SK-N-MC (cell line): ENCODE data around the gene HIP1.

Experiments used
- EZH2 ChIP-seq: fragments of 200-600 bp; sonication (generic); IDR thresholded peaks from one replicate; pipeline ENCODE4 v1.6.1; 2017; ENCODE audit warnings: antibody characterized with exemption
- POLR2AphosphoS5 ChIP-seq: IDR thresholded peaks from 2 replicates; pipeline ENCODE4 v1.6.1; 2012; ENCODE audit warnings: mild to moderate bottlenecking, low read depth, low read length, borderline replicate concordance

DNA sequence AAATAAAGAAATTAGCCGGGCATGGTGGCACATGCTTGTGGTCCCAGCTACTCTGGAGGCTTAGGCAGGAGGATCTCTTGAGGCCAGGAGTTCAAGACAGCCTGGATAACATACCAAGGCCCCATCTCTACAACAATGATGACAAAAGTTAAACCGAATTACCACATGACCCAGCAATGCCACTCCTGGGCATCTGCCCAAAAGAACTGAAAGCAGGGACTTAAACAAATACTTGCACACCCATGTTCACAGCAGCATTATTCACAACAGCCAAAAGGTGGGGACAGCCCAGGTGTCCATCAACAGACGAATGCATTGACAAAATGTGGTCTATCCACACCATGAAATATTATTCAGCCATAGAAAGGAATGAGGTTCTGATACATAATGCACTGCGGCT, 83.9 kb downstream of the HIP1 start:
- TF ChIP-seq POLR2AphosphoS5 (no peak), EZH2 (no peak)
